ENCODE measurements around the gene HSPB6.
A peak's percentile ranks its signal among the peaks of the same experiment; 100 is the strongest.

HSPB6 gene

GRCh38 chr19:35764432-35765315, 7.8 kb upstream of the HSPB6 start:
- no peak for DNase-seq

DNA sequence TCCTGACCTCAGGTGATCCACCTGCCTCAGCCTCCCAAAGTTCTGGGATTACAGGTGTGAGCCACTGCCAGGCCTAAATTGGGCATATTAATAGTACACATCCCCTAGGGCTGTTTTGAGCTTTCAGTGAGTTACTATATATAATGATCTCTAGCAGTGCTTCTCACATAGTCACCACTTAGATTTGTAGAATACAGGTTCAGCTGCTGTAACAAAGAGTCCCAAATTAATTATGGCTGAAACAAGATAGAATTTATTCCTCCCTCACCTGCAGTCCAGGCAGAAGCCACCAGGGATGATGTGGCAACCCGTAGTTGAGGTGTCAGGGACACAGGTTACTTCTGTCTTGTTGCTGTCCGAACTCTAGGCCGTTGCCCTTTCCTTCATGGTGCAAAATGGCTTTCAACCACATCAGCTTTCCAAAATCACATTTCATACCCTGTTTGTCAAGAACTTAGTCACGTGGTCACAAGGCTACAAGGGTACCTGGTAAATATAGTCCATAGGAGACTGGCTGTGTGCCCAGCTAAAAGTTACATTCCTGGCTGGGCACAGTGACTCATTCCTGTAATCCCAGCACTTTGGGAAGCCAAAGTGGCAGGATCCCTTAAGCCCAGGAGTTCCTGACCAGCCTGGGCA, 4.0 kb upstream of the HSPB6 start:
- no peak for DNase-seq

GRCh38 chr19:35759697-35760096, 2.9 kb upstream of the HSPB6 start:
- DNase-seq, result no peak

DNA sequence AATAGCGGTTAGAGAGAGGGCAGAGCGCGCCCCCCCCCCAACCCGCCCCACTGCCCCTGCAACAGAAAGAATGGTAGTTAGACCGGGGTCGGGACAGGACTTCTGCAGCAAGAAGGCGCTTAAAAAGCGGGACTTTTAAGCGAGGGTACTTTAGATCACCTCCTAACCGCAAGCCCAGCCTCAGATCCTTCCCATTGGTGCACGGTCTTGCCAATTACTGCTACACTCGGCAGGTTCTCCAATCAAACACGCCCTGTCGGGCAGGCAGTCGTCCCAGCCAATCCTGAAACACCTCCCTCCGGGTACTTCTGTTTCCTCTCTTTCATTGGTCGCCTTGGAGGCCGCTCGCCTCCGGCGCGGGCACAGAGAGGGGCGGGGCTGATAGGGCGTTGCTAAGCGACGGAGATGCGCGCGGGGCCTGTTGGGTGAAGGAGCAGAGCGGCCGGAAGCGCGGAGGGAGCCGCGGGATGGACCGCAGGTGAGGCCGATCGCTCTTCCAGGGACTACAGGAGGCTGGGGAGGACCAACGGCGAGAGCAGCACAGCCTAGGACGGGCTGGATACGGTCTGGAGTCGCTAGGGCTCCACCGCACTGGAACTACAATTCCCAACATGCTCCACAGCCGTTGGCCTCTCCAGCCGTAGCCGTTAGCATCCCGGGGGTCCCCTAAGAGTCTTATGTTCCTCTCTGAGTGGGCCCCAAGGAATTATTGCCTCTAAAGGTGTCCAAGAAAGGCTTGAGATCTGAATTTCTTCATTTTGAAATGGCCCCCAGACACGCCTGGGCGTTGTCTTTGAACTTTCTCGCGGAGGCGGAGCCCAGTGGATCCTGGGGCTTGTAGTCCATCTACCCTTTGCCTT, 1.1 kb upstream of the HSPB6 start, which contains the start of gene PROSER3:
PROSER3 (plus strand) TSS at position 428 of the 860 bp plus-strand sequence; CDS start at position 468, 40 bp downstream.
- peak; percentile 99 for DNase-seq

- DNase-seq, result no peak
Observed at GRCh38 chr19:35757231-35757748, 461 bp upstream of the HSPB6 start.

DNA sequence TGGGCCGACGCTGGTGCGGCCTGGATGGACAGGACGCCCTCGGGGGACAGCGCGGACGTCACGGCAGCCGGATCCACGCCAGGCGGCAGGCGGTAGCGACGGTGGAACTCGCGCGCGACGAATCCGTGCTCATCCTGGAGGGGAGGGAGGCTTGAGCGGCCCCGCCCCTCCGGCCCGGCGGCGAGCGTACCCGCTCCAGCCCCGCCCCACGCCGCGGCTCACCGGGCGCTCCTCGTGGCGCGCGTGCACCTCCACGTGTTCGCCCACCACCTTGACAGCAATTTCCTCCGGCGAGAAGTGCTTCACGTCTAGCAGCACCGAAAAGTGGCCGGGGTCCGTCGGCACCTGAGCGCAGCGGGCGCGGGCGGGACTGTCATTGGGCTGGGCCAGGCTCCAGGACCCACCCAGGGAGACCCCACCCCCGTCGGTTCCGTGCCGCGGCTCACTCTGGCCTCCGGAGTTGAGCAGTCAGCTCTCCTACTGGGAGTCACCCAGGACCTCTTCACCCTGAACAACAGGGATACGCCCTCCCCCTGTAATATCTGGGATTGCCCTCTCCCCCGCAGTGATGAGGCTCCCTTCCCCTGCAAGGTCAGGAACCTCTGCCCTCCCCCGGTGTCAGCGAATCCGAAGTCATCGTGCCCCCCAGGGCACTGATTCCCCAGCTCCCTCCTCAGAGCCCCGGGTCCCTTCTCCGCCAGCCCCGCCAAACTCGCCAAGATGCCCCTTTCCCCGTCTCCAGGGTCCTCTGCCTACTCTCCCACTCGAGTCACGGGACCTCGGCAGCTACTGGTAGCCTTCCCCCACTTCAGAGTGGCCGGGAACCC, 1.1 kb downstream of the HSPB6 start:
- DNase-seq, result no peak

DNA sequence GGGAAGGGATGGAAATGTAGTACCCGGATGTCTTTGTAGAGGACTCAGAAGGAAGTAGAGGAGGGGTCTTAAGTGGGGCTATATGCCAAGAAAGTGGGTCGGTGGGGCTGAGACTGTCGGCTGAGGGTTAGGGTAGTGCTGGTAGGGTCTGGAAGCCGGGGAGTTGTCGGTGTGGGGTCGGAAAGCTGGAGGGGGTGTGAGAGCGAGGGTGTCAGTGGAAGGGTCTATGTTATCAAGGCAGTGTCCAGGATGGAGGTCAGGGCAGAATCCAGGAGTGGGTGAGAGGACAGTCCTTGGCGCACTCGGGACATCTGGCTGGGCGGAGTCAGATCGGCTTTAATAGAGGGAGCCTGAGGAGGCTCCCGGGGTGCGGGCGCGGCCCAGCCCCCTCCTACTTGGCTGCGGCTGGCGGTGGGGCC, 1.7 kb downstream of the HSPB6 start:
- no peak for DNase-seq

DNA sequence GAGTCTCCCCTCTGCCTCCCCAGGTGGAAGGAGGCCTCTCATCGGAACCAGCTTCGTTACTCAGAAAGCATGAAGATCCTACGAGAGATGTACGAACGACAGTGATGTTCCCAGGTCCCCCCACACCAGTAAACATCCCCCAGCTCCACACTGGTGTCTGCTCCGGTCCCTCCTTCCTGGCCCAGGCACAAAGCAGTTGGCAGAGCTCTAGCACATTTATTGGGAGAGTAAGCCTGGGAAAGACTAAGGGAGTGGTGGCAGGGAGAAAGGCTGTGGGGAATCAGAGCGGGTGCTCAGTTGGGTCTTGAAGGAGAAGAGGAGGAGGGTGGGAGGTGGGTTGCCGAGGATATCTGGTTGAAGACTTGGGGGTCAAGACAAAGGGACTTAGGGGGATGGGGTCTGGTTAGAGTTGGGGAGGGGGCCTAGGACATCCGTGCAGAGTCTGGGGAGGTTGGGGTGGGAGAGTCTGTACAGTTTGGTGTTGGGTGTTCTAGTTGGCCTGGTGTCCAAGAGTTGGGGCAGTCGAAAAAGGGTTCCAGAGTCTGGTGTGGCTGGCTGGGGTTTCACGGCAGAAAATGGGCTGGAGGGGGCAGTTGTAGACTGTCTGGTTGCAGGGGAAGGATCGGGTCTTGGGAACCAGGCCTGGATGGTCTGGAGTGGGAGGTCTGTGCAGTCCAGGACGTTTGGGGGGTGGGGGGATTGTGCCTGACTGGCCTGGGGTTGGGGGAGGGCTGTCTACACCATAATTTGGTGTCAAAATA, 2.3 kb downstream of the HSPB6 start:
- no peak for DNase-seq

GRCh38 chr19:35753634-35754369, 3.0 kb downstream of the HSPB6 start:
- DNase-seq, result no peak

DNA sequence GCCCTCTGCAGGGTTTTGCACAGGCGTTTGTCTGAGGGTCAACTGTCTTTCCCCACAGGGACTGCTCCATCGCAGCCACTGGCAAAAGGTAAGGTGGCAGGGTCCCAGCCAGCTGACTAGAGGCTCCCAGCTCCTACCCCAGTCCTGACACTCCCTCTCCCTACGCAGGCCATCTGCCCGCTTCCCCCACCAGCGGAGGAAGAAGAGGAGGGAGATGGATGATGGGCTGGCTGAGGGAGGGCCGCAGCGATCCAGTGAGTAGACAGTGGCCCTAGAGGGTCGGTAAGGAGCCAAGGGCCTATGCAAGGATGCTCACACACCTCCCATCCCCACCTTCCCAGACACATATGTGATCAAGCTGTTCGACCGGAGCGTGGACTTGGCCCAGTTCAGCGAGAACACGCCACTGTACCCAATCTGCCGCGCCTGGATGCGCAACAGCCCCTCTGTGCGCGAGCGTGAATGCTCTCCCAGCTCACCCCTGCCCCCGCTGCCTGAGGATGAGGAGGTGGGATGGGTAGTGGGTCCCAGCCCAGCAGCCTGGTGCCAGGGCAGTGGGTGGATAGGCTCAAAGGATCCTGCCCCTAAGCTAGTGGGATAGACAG, 4.0 kb downstream of the HSPB6 start:
- DNase-seq, result no peak

GRCh38 chr19:35751839-35752745, 4.7 kb downstream of the HSPB6 start:
- DNase-seq, result peak; percentile 25 to 44

DNA sequence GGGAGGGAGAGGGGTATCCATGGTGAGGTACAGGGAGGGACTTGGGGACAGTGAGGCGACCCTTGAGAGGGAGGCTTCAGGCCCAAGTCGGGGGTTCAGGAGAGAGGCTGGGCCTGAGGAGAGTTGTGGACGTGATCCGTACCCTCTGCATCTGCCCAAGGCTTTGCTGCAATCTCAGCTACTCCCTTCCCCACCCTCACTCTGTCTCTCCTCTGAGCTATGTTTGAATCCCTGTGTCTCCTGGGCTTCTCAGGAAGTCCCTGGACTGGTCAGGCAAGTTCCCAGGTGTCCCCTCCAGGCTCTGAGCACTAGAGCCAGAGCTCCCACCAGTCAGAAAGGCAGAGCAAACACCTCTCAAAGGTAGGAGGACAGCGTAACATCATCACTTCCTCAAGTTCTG, 6.7 kb downstream of the HSPB6 start:
- DNase-seq, result no peak

GRCh38 chr19:35748106-35749020, 8.5 kb downstream of the HSPB6 start, which contains the start of gene LIN37:
LIN37 (plus strand) TSS chr19:35748576; CDS start chr19:35748725, 149 bp downstream.
- DNase-seq, result peak; percentile 99 to 100

DNA sequence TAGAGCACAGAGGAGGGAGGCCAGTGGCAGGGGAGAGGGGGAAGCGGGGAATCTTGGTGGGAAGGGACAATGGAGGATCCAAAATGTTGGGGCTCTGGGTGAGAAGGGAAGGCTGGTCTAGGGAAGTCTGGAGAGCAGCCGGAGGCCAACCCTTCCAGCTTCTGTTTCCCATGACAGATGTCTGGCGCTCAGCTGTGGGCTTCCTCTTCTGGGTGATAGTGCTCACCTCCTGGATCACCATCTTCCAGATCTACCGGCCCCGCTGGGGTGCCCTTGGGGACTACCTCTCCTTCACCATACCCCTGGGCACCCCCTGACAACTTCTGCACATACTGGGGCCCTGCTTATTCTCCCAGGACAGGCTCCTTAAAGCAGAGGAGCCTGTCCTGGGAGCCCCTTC, 10.3 kb downstream of the HSPB6 start:
- DNase-seq, result no peak

GRCh38 chr19:35746087-35746462, 10.8 kb downstream of the HSPB6 start:
- DNase-seq, result no peak

GRCh38 chr19:35745328-35746086, 11.3 kb downstream of the HSPB6 start, which contains the start of the genes PSENEN and U2AF1L4:
PSENEN (plus strand) TSS chr19:35745651; CDS start chr19:35745931, 280 bp downstream.
U2AF1L4 (minus strand) TSS chr19:35745418; CDS start chr19:35745391, 27 bp downstream.
- DNase-seq, result peak; percentile 99

Measured in inflammatory macrophage treated with lipopolysaccharide for 1 hour (primary cell).